OCI-LY7 (cell line): ENCODE results near the gene LIN7A.

Experiments used
- EZH2phosphoT487 ChIP-seq: fragments of 200-600 bp; sonication (generic); IDR thresholded peaks from 2 replicates; pipeline ENCODE4 v1.6.1; 2018; ENCODE audit warnings: low read depth, borderline replicate concordance, mild to moderate bottlenecking, mixed run types, antibody characterized with exemption, low read length, moderate library complexity, mixed read lengths
- TF ChIP-seq, protein P1 (sequence below): fragments of 200-600 bp; sonication (generic); conservative IDR thresholded peaks from 2 replicates; pipeline ENCODE4 v1.5.1; 2014; ENCODE audit warnings: mild to moderate bottlenecking, antibody characterized with exemption, low read length, moderate library complexity, mixed read lengths

DNA sequence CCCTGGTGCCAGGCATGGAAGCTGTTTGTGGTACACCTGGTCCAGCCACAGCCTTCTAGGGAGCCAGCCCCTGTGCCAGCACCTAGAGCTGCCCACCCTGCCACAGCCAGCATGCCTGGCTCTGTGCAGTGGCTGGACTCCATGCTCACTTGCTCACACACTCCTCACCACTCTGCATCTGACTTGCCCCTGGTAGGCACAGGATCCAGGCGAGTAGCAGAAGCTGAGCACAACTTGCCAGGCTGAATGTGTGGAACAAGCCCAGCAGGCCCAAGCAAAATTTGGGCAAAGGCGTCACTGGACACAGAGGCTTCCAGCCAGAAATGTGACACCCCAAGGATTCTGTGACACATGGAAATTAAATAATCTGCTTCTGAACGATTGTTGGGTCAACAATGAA lies 114.3 kb downstream of the LIN7A start:
- TF ChIP-seq, protein P1, sequence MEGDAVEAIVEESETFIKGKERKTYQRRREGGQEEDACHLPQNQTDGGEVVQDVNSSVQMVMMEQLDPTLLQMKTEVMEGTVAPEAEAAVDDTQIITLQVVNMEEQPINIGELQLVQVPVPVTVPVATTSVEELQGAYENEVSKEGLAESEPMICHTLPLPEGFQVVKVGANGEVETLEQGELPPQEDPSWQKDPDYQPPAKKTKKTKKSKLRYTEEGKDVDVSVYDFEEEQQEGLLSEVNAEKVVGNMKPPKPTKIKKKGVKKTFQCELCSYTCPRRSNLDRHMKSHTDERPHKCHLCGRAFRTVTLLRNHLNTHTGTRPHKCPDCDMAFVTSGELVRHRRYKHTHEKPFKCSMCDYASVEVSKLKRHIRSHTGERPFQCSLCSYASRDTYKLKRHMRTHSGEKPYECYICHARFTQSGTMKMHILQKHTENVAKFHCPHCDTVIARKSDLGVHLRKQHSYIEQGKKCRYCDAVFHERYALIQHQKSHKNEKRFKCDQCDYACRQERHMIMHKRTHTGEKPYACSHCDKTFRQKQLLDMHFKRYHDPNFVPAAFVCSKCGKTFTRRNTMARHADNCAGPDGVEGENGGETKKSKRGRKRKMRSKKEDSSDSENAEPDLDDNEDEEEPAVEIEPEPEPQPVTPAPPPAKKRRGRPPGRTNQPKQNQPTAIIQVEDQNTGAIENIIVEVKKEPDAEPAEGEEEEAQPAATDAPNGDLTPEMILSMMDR = no peak
- no peak for TF ChIP-seq EZH2phosphoT487
